Breast epithelium (tissue), 3 donors: ENCODE measurements around the gene USP24.

Source experiments
- POLR2A ChIP-seq: fragments of 450-650 bp; IDR thresholded peaks from one replicate; pipeline ENCODE4 v1.6.1; 2016; ENCODE audit warnings: antibody characterized with exemption, mild to moderate bottlenecking, moderate library complexity
- POLR2AphosphoS5 ChIP-seq, 3 donors: sonication (generic); formaldehyde crosslinking; IDR thresholded peaks; one replicate each; pipeline ENCODE4 v1.6.1; 2017; ENCODE audit warnings: antibody characterized with exemption in 3 of 3
- TF ChIP-seq, protein P1 (sequence below), 3 donors: fragments of 450-650 bp; IDR thresholded peaks; one replicate each; pipeline ENCODE4 v1.5.1; 2016 to 2017; ENCODE audit warnings: antibody characterized with exemption in 3 of 3, mild to moderate bottlenecking in 3 of 3, moderate library complexity in 3 of 3

DNA sequence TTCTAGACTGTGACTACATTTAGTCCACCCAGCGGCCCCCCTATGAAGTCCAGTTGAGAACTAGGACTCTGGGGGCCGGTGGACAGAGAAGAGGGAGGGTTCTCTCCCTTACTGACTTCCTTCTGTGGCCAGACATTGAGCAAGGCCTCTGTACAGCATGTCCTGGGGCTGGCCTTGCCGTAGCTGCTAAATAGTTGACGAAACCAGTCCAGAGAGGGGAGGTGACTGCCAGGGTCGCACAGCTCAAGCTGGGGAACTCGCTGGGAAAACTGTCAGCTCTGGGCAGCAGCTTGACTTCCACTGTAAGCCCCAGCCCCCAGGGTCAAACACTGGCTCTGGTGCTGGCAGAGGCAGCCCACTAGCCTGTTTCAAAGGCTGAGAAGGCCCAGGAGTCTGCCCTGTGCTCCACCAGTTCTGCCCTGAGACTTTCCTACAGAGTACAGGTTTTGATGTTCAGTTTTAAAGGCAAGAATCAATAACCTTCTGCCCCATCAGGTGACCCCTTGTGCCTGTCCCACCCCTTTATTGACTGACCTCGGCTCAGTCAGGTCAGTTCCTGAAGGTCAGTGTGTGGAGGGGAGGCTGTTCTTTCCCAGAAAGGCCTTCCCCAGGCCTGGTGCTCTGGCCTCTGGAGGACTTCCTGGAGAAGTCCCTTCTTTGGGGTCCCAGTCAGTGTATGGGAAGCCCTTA lies 161.8 kb downstream of the USP24 start:
- TF ChIP-seq, protein P1, sequence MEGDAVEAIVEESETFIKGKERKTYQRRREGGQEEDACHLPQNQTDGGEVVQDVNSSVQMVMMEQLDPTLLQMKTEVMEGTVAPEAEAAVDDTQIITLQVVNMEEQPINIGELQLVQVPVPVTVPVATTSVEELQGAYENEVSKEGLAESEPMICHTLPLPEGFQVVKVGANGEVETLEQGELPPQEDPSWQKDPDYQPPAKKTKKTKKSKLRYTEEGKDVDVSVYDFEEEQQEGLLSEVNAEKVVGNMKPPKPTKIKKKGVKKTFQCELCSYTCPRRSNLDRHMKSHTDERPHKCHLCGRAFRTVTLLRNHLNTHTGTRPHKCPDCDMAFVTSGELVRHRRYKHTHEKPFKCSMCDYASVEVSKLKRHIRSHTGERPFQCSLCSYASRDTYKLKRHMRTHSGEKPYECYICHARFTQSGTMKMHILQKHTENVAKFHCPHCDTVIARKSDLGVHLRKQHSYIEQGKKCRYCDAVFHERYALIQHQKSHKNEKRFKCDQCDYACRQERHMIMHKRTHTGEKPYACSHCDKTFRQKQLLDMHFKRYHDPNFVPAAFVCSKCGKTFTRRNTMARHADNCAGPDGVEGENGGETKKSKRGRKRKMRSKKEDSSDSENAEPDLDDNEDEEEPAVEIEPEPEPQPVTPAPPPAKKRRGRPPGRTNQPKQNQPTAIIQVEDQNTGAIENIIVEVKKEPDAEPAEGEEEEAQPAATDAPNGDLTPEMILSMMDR (IDR thresholded peaks at IDR 0.05) = no peak
- no peak for TF ChIP-seq POLR2AphosphoS5 (IDR thresholded peaks at IDR 0.05)
- TF ChIP-seq POLR2A = no peak
